Smooth muscle cell of the brain vasculature (primary cell): Measurements from ENCODE around the gene TCF3.

Experiments
- DNase-seq: peaks from one replicate; pipeline ENCODE4 v3.0.0-alpha.2; 2012; ENCODE audit warnings: low read depth, low spot score

TCF3 gene

GRCh38 chr19:1630012-1630411 lies 22.4 kb downstream of the TCF3 start:
- no peak for DNase-seq

DNA sequence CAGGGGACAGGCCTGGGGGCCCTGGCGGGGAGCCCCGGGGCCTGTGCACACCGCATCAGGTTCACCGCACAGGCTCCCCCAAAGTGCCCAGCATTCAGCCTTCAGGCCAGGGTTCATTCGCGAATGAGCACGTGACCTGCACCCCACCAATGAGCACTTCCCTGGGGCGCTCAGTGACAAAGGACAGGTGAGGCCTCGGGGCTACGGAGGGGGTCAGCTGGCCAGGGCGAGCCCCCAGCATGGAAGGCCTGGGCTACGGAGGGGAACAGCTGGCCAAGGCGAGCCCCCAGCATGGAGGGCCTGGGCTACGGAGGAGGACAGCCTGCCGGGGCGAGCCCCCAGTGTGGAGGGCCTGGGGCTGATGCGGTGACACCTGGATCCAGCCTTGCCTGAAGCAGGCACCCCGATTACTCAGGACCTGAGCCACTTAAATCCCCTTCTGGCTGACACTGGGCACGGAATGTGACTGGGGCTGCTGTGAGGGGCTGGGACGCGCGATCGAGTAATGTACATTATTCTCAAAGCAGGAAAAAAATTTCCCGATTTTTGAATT lies 23.1 kb downstream of the TCF3 start:
- no peak for DNase-seq

GRCh38 chr19:1627194-1627593 lies 25.2 kb downstream of the TCF3 start:
- no peak for DNase-seq

GRCh38 chr19:1626417-1627010 lies 25.9 kb downstream of the TCF3 start:
- no peak for DNase-seq

DNA sequence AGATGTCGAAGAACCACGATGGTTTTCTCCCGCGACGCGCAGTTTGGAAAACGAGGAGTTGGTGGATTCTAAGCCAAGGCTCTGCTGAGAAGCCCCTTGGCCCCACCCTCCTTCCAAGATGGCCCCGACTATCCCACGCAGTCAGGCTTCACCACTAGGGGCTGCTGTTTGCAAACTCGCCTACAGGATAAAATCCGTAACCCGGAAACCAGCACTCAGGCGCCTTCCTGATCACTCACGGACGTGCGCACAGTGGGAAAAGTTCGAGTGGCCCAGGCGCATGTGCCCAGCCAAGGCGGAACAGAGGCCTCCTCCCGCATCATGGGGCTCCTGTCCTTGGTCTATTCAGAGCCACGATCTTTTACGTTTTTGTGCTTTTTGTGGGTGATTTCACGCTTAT lies 28.0 kb downstream of the TCF3 start:
- DNase-seq: peak; percentile 18

DNA sequence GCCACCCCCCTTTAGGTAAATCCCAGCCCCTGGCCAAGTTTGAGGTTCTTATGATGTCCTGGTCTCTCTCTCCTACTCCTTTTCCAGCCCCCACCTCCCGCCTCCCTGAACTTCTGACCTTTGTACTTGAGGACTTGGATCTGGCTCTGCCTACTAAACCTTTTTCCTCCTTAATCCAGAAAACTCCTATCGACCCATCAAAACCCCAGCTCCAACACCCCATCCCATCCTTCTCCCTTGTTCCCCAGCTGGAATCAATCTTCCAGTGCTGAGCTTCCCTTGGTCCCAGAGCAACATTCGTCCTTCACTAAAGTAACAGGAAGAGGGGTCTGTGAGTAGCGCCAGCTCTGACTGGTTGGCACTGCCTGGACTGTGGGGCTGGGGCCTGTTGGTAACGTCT lies 29.9 kb downstream of the TCF3 start:
- no peak for DNase-seq

GRCh38 chr19:1622007-1622406 lies 30.4 kb downstream of the TCF3 start:
- DNase-seq: no peak

DNA sequence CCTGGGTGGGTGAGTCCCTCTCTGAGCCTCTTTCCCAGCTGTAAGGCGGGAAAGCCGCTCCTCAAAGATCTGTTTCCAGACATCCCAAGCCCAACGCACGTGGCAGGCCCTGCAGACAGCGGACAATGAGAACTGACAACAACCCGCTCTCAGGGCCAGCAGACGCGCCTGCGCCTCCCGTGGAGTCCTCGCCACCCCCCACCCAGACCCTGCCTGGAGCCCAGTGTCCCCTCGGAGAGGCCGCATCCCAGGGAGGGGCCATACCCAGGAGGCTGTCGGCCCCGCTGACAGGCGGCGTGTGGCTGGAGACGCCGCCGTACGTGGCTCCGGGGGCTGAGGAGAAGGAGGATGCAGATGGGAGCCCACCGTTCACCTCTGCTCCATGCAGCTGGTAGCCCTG lies 30.8 kb downstream of the TCF3 start:
- DNase-seq: no peak

DNA sequence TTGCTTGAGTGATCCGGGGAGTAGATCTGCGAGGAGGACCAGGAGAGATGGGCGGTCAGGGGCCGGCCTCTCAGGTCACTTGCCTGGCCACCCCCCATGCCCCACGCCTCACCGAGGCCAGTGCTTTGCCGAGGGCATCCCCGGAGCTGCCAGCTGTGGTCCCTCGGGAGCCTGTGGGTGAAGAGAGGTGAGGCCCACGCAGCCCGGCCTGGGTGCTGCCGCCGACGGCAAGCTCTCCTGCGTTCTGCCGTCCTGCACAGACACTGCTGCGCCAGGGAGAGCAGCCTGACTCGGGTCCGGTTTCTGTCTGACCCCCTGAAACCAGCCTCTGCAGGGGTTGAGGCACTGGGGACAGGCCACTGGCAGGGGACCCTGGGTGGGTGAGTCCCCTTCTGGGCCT lies 31.4 kb downstream of the TCF3 start:
- DNase-seq: no peak

DNA sequence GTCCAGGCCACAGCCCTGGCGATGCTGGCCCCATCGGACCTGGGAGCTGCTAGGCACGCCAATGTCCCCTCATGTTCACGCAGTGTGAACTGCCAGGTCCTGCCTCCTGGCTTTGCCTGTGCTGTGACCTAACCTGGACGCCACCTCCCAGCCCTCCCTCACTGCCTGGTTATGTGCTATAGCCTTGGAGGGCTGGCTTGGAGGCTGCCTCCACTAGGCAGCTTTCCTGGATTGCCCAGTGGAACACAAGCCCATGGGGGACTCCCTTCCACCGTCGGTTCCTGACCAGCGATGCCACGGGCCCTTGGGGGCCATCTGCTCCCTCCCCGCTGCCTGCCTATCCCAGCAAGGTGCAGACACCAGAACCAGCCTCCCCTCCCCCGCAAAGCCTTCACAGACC lies 31.9 kb downstream of the TCF3 start:
- no peak for DNase-seq

DNA sequence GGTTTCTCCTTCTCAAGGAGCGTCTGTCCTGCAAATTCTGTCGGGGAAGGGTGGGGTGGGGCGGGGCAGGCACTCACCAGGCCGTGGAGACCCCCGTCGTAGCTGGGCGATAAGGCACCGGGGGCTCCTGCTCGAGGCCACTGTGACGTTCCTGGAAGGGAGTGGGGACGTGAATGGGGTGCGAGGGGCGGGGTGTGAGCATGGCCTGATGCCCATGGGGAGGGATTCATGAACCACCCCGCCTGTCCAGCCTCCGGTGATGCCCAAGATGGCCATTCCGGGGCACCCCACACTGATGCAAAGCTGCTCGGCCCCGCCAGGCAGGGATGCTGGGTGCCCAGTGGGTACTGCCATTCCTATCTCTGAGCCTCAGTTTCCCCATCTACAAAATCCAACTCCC lies 32.7 kb downstream of the TCF3 start:
- no peak for DNase-seq

DNA sequence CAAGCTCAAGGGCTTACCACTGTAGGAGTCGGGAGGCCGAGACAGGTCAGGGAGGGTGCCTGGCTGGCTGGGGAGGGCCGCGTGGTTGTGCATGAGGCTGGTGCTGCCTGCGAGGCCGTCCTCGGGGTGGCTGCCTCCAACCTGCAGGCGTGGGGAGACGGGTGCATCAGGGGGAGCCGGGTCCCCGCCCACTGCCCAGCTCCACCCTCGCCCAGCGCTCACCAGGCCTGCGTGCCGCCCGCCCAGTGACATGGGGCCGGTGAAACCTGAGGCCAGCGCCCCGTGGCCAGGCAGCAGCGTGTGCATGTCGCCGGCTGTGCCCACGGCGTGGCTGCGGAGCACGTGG lies 33.3 kb downstream of the TCF3 start:
- no peak for DNase-seq

GRCh38 chr19:1618157-1619093 lies 34.0 kb downstream of the TCF3 start:
- no peak for DNase-seq

- DNase-seq: no peak
Measured at GRCh38 chr19:1616875-1617274, 35.5 kb downstream of the TCF3 start.

GRCh38 chr19:1616396-1616795 lies 36.0 kb downstream of the TCF3 start:
- DNase-seq: no peak

DNA sequence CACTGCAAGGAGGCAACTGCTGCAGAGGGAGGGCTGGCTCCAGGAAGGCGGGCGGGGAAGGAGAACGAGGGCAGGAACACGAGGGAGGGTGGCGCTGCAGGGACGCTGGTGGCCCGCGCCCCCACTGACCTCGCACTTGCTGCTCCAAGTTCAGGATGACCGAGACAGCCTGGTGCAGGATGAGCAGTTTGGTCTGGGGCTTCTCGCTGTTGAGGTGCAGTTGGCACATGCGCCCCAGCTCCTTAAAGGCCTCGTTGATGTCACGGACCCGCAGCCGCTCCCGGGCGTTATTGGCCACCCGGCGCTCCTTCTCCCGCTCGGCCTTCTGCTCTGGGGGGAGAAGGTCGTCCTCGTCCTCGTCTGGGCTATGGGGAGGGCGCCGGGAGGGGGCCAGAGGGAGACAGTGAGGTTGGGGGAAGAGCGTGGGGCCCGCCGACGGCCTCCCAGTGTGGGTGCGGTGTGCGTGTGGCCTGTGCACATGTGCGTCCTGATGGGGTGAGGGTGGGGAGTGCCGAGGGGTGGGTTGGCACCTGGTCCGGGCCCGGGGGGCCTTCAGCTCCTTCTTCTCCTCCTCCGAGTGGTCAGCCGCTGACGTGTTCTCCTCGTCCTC lies 37.2 kb downstream of the TCF3 start:
- DNase-seq: no peak

GRCh38 chr19:1613808-1614570 lies 38.4 kb downstream of the TCF3 start:
- DNase-seq: no peak

- DNase-seq: no peak
Measured at GRCh38 chr19:1613146-1613545, 39.3 kb downstream of the TCF3 start.

DNA sequence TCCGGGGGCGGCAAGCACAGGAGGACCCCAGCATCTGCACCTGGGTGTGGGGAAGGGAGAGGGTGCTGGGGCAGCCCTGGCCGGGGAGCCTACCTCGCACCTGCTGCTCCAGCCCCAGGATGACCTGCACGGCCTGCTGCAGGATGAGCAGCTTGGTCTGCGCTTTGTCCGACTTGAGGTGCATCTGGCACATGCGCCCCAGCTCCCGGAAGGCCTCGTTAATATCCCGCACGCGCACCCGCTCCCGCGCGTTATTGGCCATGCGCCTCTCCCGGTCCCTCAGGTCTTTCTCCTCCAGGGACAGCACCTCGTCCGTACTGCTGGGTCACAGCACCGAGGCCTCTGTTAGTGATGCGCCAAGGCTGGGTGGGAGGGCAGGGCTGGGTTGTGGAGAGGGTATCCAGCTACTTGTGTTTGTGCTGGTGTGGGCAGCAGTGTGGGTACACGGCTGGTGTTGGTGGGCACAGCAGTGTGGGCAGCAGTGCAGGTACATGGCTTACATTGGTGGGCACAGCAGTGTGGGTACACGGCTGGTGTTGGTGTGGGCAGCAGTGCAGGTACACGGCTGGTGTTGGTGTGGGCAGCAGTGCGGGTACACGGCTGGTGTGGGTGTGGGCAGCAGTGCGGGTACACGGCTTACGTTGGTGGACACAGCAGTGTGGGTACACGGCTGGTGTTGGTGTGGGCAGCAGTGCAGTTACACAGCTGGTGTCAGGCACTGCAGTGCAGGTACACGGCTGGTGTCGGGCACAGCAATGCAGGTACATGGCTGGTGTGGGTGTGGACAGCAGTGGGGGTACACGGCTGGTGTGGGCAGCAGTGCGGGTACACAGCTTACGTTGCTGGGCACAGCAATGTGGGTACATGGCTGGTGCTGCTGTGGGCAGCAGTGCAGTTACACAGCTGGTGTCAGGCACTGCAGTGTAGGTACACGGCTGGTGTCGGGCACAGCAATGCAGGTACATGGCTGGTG lies 40.0 kb downstream of the TCF3 start:
- no peak for DNase-seq

DNA sequence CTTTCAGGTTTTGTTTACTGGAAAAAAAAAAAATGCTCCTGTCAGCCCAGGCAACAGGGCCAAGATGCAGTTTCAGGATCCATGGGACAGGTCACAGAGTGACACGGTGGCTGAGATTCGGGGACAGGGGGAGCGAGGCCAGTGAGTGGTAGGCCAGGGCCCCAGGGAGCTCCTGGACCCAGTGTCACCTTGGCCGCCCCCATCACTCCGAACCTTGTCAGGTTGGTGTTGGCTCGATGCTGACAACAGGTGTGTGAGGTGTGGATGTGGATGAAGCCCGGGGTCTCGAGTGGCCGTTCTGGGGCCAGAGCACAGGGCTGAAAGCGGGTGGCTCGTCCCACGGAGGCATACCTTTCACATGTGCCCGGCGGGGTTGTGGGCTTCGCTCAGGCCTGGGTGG lies 41.1 kb downstream of the TCF3 start:
- DNase-seq: no peak

- DNase-seq: no peak
Measured at GRCh38 chr19:1610579-1610978, 41.8 kb downstream of the TCF3 start.
